H1 (cell line): Measurements from ENCODE around the gene UCN. TPM values are rescaled to one million over a fixed set of nuclear protein-coding genes. Genes with fewer than 3 reads are reported as not detected.
A peak's percentile ranks its signal among the peaks of the same experiment; 100 is the strongest.

ENCODE experiments used
- ASH2L ChIP-seq: fragments of 200-600, 300-600 bp; sonication (generic); IDR thresholded peaks from one replicate; pipeline ENCODE4 v1.7.1; 2017; ENCODE audit warnings: low read length
- BACH1 ChIP-seq: IDR thresholded peaks from 2 replicates; pipeline ENCODE4 v1.6.1; 2012; ENCODE audit warnings: low read length, improper control_type of control experiment
- BCL11A ChIP-seq, 2 experiments: IDR thresholded peaks; one replicate each; pipeline ENCODE4 v1.6.1; 2011; ENCODE audit warnings: low read depth in 2 of 2, low read length in 2 of 2, mild to moderate bottlenecking in 2 of 2
- CBX5 ChIP-seq: fragments of 300-800, 300-1000 bp; sonication (generic); IDR thresholded peaks from 2 replicates; pipeline ENCODE4 v1.7.1; 2016; ENCODE audit warnings: antibody characterized with exemption, low read length, low read depth
- CHD2 ChIP-seq: IDR thresholded peaks from 2 replicates; pipeline ENCODE4 v1.6.1; 2012; ENCODE audit warnings: low read length, improper control_type of control experiment
- EP300 ChIP-seq, 2 experiments: IDR thresholded peaks; 1 replicate in 1 of 2; 2 replicates in 1 of 2; pipeline ENCODE4 v1.6.1; 2011 to 2012; ENCODE audit warnings: low read depth in 2 of 2, low read length in 2 of 2, mild to moderate bottlenecking in 2 of 2, borderline replicate concordance in 1 of 2, inconsistent platforms in 1 of 2, moderate library complexity in 1 of 2
- GABPA ChIP-seq: IDR thresholded peaks from 2 replicates; pipeline ENCODE4 v1.6.1; 2011; ENCODE audit warnings: mild to moderate bottlenecking, low read length, moderate library complexity, borderline replicate concordance; ENCODE audit not compliant: insufficient read depth
- GTF2F1 ChIP-seq: IDR thresholded peaks from 2 replicates; pipeline ENCODE4 v1.6.1; 2012; ENCODE audit warnings: low read depth, low read length, improper control_type of control experiment, borderline replicate concordance
- HDAC6 ChIP-seq: IDR thresholded peaks from one replicate; pipeline ENCODE4 v1.7.1; 2012; ENCODE audit warnings: low read depth, mild to moderate bottlenecking, inconsistent platforms, low read length, moderate library complexity
- JUN ChIP-seq: IDR thresholded peaks from 2 replicates; pipeline ENCODE4 v1.6.1; 2011; ENCODE audit warnings: low read depth, mild to moderate bottlenecking, improper control_type of control experiment, low read length
- JUND ChIP-seq: IDR thresholded peaks from 2 replicates; pipeline ENCODE4 v1.6.1; 2011; ENCODE audit warnings: mild to moderate bottlenecking, improper control_type of control experiment, low read length
- POU5F1 ChIP-seq: IDR thresholded peaks from 2 replicates; pipeline ENCODE4 v1.6.1; 2011; ENCODE audit warnings: low read depth, mild to moderate bottlenecking, low read length, moderate library complexity
- RFX5 ChIP-seq: IDR thresholded peaks from 2 replicates; pipeline ENCODE4 v1.6.1; 2011; ENCODE audit warnings: low read depth, low read length, improper control_type of control experiment, borderline replicate concordance
- RNF2 ChIP-seq: fragments of 200-900, 300-1000 bp; sonication (generic); IDR thresholded peaks from 2 replicates; pipeline ENCODE4 v1.7.1; 2016; ENCODE audit warnings: borderline replicate concordance, low read depth, mild to moderate bottlenecking, antibody characterized with exemption, low read length; ENCODE audit not compliant: poor library complexity, severe bottlenecking; ENCODE audit errors: missing control alignments
- SIN3A ChIP-seq, 2 experiments: IDR thresholded peaks in 1 of 2; conservative IDR thresholded peaks in 1 of 2; 2 replicates each; pipeline ENCODE4 v1.6.1; 2011 to 2012; ENCODE audit warnings: low read length in 2 of 2, improper control_type of control experiment in 1 of 2, low read depth in 1 of 2, mild to moderate bottlenecking in 1 of 2
- SIRT6 ChIP-seq: IDR thresholded peaks from one replicate; pipeline ENCODE4 v1.7.1; 2012; ENCODE audit warnings: low read length, inconsistent platforms
- SIX5 ChIP-seq: IDR thresholded peaks from 2 replicates; pipeline ENCODE4 v1.6.1; 2011; ENCODE audit warnings: mild to moderate bottlenecking, low read depth, low read length
- SP1 ChIP-seq: IDR thresholded peaks from 2 replicates; pipeline ENCODE4 v1.6.1; 2011; ENCODE audit warnings: low read depth, low read length
- SP2 ChIP-seq: IDR thresholded peaks from 2 replicates; pipeline ENCODE4 v1.6.1; 2012; ENCODE audit warnings: mild to moderate bottlenecking, low read length, inconsistent platforms
- TCF12 ChIP-seq: IDR thresholded peaks from 2 replicates; pipeline ENCODE4 v1.6.1; 2011; ENCODE audit warnings: low read depth, mild to moderate bottlenecking, low read length
- ZNF274 ChIP-seq: IDR thresholded peaks from 2 replicates; pipeline ENCODE4 v1.7.0; 2012; ENCODE audit warnings: low read length, borderline replicate concordance; ENCODE audit errors: extremely low read depth
- polyA plus RNA-seq, 7 experiments: library from polyadenylated mRNA; depleted of rRNA in 3 of 7; stranded (reverse) in 5 of 7; unstranded in 2 of 7; fragments of >200 nt in 5 of 7; fragments of 200-250 nt in 2 of 7; gene quantifications; 1 replicate in 5 of 7; 2 replicates in 1 of 7; 4 replicates in 1 of 7; pipeline versions ENCODE4 v1.2.1 to v1.2.3, GENCODE V29; 2011 to 2013; ENCODE audit warnings: missing spikeins in 2 of 7, mixed read lengths in 2 of 7
- total RNA-seq: library from RNA; stranded (reverse); fragmentation: NEBNext Ultra II Directional; extraction: Animal tissue kit (Norgen Biotek cat#: 25700); gene quantifications from 2 replicates; pipeline ENCODE4 v1.2.1, GENCODE V29; 2021
- TF ChIP-seq, protein P1 (sequence below): IDR thresholded peaks from 2 replicates; pipeline ENCODE4 v1.6.1; 2012; ENCODE audit warnings: inconsistent platforms
- TF ChIP-seq, protein P2 (sequence below): IDR thresholded peaks from 2 replicates; pipeline ENCODE4 v1.6.1; 2012; ENCODE audit warnings: inconsistent platforms

Gene UCN
- total and polyA plus RNA-seq, 2 of the 8 experiments (the other 6 are each of a cell fraction or from before 2014, with no cell fraction given) = 0.35 TPM; not detected in 1

DNA sequence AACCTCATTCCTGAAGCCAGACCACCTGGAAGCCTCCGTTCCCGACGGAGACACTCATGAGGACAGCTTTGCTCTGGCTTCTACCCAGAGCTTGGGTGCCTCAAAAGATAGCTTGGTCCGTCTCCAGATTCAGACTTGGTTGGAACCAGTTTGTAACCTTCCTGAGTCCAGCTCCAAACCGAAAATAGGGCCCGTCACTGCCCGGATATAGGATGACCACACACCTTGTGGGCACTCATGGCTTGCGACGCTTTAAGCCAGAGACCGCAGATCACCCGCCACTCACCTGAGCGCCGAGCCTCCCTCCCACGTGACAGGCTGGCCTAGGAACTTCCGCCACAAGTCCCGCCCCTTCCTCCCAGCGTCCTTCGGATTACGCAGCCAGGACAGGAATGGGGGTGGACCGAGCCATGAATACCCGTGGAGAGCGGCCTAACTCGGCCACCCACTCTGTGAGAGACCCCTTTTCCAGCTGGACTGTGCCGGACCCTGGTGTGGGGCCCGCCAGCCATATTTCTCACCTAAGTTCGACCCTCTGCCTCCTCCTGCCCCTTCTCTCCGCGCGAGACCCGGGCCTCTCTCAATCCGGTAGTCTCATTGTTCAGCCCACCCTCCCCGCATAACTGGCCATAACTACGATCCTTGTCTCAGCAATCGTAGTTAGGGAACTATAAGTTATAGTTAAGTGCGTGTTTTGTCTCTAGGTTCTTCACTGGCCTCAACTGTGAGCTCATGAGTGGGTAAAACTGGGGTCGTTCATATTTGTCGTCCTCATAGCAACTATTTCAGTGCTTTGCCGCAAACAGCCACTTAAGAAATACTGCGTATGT, 14.7 kb upstream of the UCN start, which contains the start of gene MPV17 (continued):
- TF ChIP-seq, protein P1, sequence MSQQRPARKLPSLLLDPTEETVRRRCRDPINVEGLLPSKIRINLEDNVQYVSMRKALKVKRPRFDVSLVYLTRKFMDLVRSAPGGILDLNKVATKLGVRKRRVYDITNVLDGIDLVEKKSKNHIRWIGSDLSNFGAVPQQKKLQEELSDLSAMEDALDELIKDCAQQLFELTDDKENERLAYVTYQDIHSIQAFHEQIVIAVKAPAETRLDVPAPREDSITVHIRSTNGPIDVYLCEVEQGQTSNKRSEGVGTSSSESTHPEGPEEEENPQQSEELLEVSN = no peak
- TF ChIP-seq JUN (no peak), ASH2L (peak; percentile 60), SP1 (no peak; the same call in 1 of the 2 replicates), ZNF274 (no peak), EP300 (IDR thresholded peaks at IDR 0.05; ENCODE audit: borderline replicate concordance in 1 of 2, low read depth in 2 of 2, low read length in 2 of 2) (no peak), RFX5 (no peak), CHD2 (peak; percentile 61), HDAC6 (no peak), CBX5 (no peak), RNF2 (no peak), BACH1 (0 out of 2 replicates have a peak, but pooled peaks have one; percentile 44), SIX5 (no peak), TCF12 (no peak), BCL11A (IDR thresholded peaks at IDR 0.05; ENCODE audit: low read depth in 2 of 2, low read length in 2 of 2) (no peak), SP2 (no peak), GABPA (peak; percentile 82; the same call in 1 of the 2 replicates), GTF2F1 (peak; percentile 73; the same call in 1 of the 2 replicates), SIRT6 (no peak), SIN3A (conservative IDR thresholded peaks at IDR 0.05 in 1 of 2, IDR thresholded peaks at IDR 0.05 in 1 of 2; ENCODE audit: low read depth in 1 of 2, low read length in 2 of 2) (peak in 1 of 2 experiments; percentile 80; a peak in 1 of 4 replicates), JUND (peak; percentile 34; the same call in 1 of the 2 replicates), POU5F1 (no peak)
- TF ChIP-seq, protein P2, sequence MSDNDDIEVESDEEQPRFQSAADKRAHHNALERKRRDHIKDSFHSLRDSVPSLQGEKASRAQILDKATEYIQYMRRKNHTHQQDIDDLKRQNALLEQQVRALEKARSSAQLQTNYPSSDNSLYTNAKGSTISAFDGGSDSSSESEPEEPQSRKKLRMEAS = peak; percentile 80
